IMR-90 (cell line): ENCODE data around the gene AGK. TPM values are rescaled to one million over a fixed set of nuclear protein-coding genes. Genes with fewer than 3 reads are reported as not detected.

ENCODE experiments used
- ATAC-seq: fragments of 200-7000 bp; cut with Tn5 transposase; 2 replicates; pipeline ENCODE4 v1.9.1; 2020; ENCODE audit warnings: low read depth, mild to moderate bottlenecking, moderate library complexity
- BruUV-seq: library from RNA; stranded (reverse); fragments of 400-500 nt; replicated peaks from 2 replicates; lab custom pipeline; 2021; lab: Mats Ljungman, UMichigan
- CTCF ChIA-PET: fragments of 300-600 bp; formaldehyde crosslinking; extraction: SDS; loops from one replicate; lab custom pipeline; 2021; ENCODE audit warnings: antibody characterized with exemption; lab: Yijun Ruan, JAX
- POLR2A ChIA-PET: fragments of 300-600 bp; sonication (Branson Sonifier 250); formaldehyde crosslinking; loops from one replicate; lab custom pipeline; 2022; ENCODE audit warnings: antibody characterized with exemption; ENCODE audit not compliant: unreplicated experiment; lab: Charles Lee
- DNase-seq: peaks from one replicate; pipeline ENCODE4 v3.0.0; 2013
- H2AFZ ChIP-seq: replicated peaks from 2 replicates; pipeline ENCODE3; 2013; ENCODE audit warnings: low read length, mild to moderate bottlenecking; ENCODE audit not compliant: poor library complexity
- H2AK5ac ChIP-seq: 2 replicates; pipeline ENCODE4 v1.6.1; 2013; ENCODE audit warnings: low read depth, low read length, inconsistent platforms
- H2AK9ac ChIP-seq: replicated peaks from 2 replicates; pipeline ENCODE3; 2013; ENCODE audit warnings: mild to moderate bottlenecking, low read depth, low read length, moderate library complexity; ENCODE audit not compliant: poor library complexity
- H2BK120ac ChIP-seq: 2 replicates; pipeline ENCODE4 v1.6.1; 2013; ENCODE audit warnings: low read depth, low read length, inconsistent platforms
- H2BK15ac ChIP-seq: 3 replicates; pipeline ENCODE4 v1.6.1; 2013; ENCODE audit warnings: low read depth, low read length, inconsistent platforms
- H2BK20ac ChIP-seq: 2 replicates; pipeline ENCODE4 v1.6.1; 2013; ENCODE audit warnings: low read depth, mild to moderate bottlenecking, inconsistent platforms, low read length, moderate library complexity
- H2BK5ac ChIP-seq: 2 replicates; pipeline ENCODE4 v1.6.1; 2013; ENCODE audit warnings: mild to moderate bottlenecking, low read depth, low read length, inconsistent platforms; ENCODE audit not compliant: poor library complexity, severe bottlenecking
- H3K14ac ChIP-seq: replicated peaks from 2 replicates; pipeline ENCODE4 v1.6.1; 2013; ENCODE audit warnings: low read depth, low read length, inconsistent platforms
- H3K18ac ChIP-seq: 2 replicates; pipeline ENCODE4 v1.6.1; 2013; ENCODE audit warnings: low read depth, low read length, control low read depth
- H3K23ac ChIP-seq: 2 replicates; pipeline ENCODE4 v1.6.1; 2013; ENCODE audit warnings: low read depth, low read length, inconsistent platforms
- H3K27ac ChIP-seq: 2 replicates; pipeline ENCODE4 v1.5.1; 2013; ENCODE audit warnings: mild to moderate bottlenecking, control low read depth, low read length; ENCODE audit not compliant: insufficient read depth
- H3K27me3 ChIP-seq: 2 replicates; pipeline ENCODE4 v1.6.1; 2013; ENCODE audit warnings: low read length; ENCODE audit not compliant: control insufficient read depth, insufficient read depth
- H3K36me3 ChIP-seq: 2 replicates; pipeline ENCODE4 v1.6.1; 2013; ENCODE audit warnings: low read length, mixed read lengths; ENCODE audit not compliant: control insufficient read depth, insufficient read depth
- H3K4ac ChIP-seq: 2 replicates; pipeline ENCODE4 v1.6.1; 2013; ENCODE audit warnings: low read depth, low read length, inconsistent platforms
- H3K4me1 ChIP-seq: 2 replicates; pipeline ENCODE4 v1.6.1; 2013; ENCODE audit warnings: low read length, mixed read lengths; ENCODE audit not compliant: control insufficient read depth, insufficient read depth
- H3K4me2 ChIP-seq: 2 replicates; pipeline ENCODE4 v1.6.1; 2013; ENCODE audit warnings: low read depth, mild to moderate bottlenecking, control low read depth, low read length, moderate library complexity
- H3K4me3 ChIP-seq: 2 replicates; pipeline ENCODE4 v1.5.1; 2013; ENCODE audit warnings: low read depth, mild to moderate bottlenecking, control low read depth, low read length, moderate library complexity; ENCODE audit not compliant: insufficient read depth
- H3K56ac ChIP-seq: 2 replicates; pipeline ENCODE4 v1.6.1; 2013; ENCODE audit warnings: low read length, inconsistent platforms; ENCODE audit not compliant: insufficient read depth; ENCODE audit errors: extremely low read depth
- H3K79me1 ChIP-seq, 2 experiments: 2 replicates each; pipeline ENCODE4 v1.6.1; 2013; ENCODE audit warnings: low read length in 2 of 2, inconsistent platforms in 1 of 2, low read depth in 1 of 2
- H3K9ac ChIP-seq: 2 replicates; pipeline ENCODE4 v1.6.1; 2013; ENCODE audit warnings: low read depth, low read length, control low read depth
- H3K9me1 ChIP-seq: 2 replicates; pipeline ENCODE4 v1.6.1; 2013; ENCODE audit warnings: low read length, inconsistent platforms; ENCODE audit not compliant: insufficient read depth
- H3K9me3 ChIP-seq: 2 replicates; pipeline ENCODE4 v1.6.1; 2013; ENCODE audit warnings: low read length; ENCODE audit not compliant: control insufficient read depth, insufficient read depth
- H4K20me1 ChIP-seq: 2 replicates; pipeline ENCODE4 v1.6.1; 2013; ENCODE audit warnings: low read length, inconsistent platforms; ENCODE audit not compliant: insufficient read depth
- H4K5ac ChIP-seq: 2 replicates; pipeline ENCODE4 v1.6.1; 2013; ENCODE audit warnings: mild to moderate bottlenecking, low read depth, low read length, control low read depth
- H4K8ac ChIP-seq, 2 experiments: 2 replicates each; pipeline ENCODE4 v1.6.1; 2013; ENCODE audit warnings: low read depth in 2 of 2, low read length in 2 of 2, control low read depth in 1 of 2, inconsistent platforms in 1 of 2
- H4K91ac ChIP-seq: 2 replicates; pipeline ENCODE4 v1.6.1; 2013; ENCODE audit warnings: low read depth, low read length, inconsistent platforms; ENCODE audit not compliant: insufficient read depth
- BHLHE40 ChIP-seq: fragments of 150-350 bp; IDR thresholded peaks from 2 replicates; pipeline ENCODE4 v1.6.1; 2016; ENCODE audit warnings: mild to moderate bottlenecking, low read depth, low read length
- CEBPB ChIP-seq: IDR thresholded peaks from 2 replicates; pipeline ENCODE4 v1.6.1; 2012; ENCODE audit warnings: low read depth, low read length, improper control_type of control experiment
- CTCF ChIP-seq: conservative IDR thresholded peaks from 2 replicates; pipeline ENCODE4 v1.5.1; 2012; ENCODE audit warnings: mild to moderate bottlenecking, low read depth, low read length, improper control_type of control experiment
- ELK1 ChIP-seq: fragments of 150-350 bp; IDR thresholded peaks from 2 replicates; pipeline ENCODE4 v1.6.1; 2016; ENCODE audit warnings: low read depth, mild to moderate bottlenecking, low read length, moderate library complexity, borderline replicate concordance
- FOS ChIP-seq: fragments of 150-350 bp; IDR thresholded peaks from 2 replicates; pipeline ENCODE4 v1.6.1; 2016; ENCODE audit warnings: low read depth, low read length
- MAZ ChIP-seq: IDR thresholded peaks from 2 replicates; pipeline ENCODE4 v1.6.1; 2012; ENCODE audit warnings: low read depth, mild to moderate bottlenecking, low read length, improper control_type of control experiment, moderate library complexity, borderline replicate concordance
- MXI1 ChIP-seq: IDR thresholded peaks from 2 replicates; pipeline ENCODE4 v1.6.1; 2012; ENCODE audit warnings: low read depth, mild to moderate bottlenecking, low read length, moderate library complexity, borderline replicate concordance
- NFE2L2 ChIP-seq: fragments of 150-350 bp; IDR thresholded peaks from 2 replicates; pipeline ENCODE4 v1.6.1; 2016; ENCODE audit warnings: low read depth, mild to moderate bottlenecking, low read length
- POLR2A ChIP-seq: IDR thresholded peaks from 2 replicates; pipeline ENCODE4 v1.6.1; 2012; ENCODE audit warnings: mild to moderate bottlenecking, low read depth, low read length
- RAD21 ChIP-seq: IDR thresholded peaks from 2 replicates; pipeline ENCODE4 v1.6.1; 2012; ENCODE audit warnings: low read length, improper control_type of control experiment
- RCOR1 ChIP-seq: IDR thresholded peaks from 2 replicates; pipeline ENCODE4 v1.6.1; 2012; ENCODE audit warnings: mild to moderate bottlenecking, low read length, improper control_type of control experiment; ENCODE audit not compliant: insufficient replicate concordance
- RFX5 ChIP-seq: IDR thresholded peaks from 2 replicates; pipeline ENCODE4 v1.8.0; 2012; ENCODE audit warnings: low read depth, mild to moderate bottlenecking, low read length, moderate library complexity
- SMC3 ChIP-seq: fragments of 150-350 bp; IDR thresholded peaks from 2 replicates; pipeline ENCODE4 v1.6.1; 2016; ENCODE audit warnings: low read depth, mild to moderate bottlenecking, antibody characterized with exemption, low read length, moderate library complexity
- USF2 ChIP-seq: fragments of 150-350 bp; IDR thresholded peaks from 2 replicates; pipeline ENCODE4 v1.6.1; 2017; ENCODE audit warnings: mild to moderate bottlenecking, antibody characterized with exemption, low read length, low read depth
- WGBS, 2 experiments: methylation state at CpG; one replicate each; pipeline versions ENCODE4 v1.1.5 to v1.1.7; 2013; ENCODE audit warnings: missing lambda C conversion rate in 2 of 2; ENCODE audit not compliant: insufficient read length in 1 of 2; ENCODE audit errors: extremely low coverage in 2 of 2; 5-methylcytosine and 5-hydroxymethylcytosine counted together
- dilution Hi-C: fragments of 300-500 bp; cut with HindIII; formaldehyde crosslinking; loops from one replicate; pipeline ENCODE4 v1.14.3; 2018; ENCODE audit warnings: low sequenced_read_pairs; ENCODE audit not compliant: unreplicated experiment
- in situ Hi-C: fragments of 300-500 bp; cut with MboI; formaldehyde crosslinking; loops from 3 replicates; pipeline ENCODE4 v1.14.3; 2019; ENCODE audit warnings: low sequenced_read_pairs, inconsistent platforms, mixed read lengths
- intact Hi-C: fragments of 100-400 bp; cut with micrococcal nuclease; formaldehyde crosslinking; loops from 2 replicates; pipeline ENCODE4 v1.10.0; 2022
- polyA plus RNA-seq, 3 experiments: library from polyadenylated mRNA; depleted of rRNA; stranded (reverse); fragments of >200 nt; gene quantifications; 2 replicates each; pipeline ENCODE4 v1.2.3, GENCODE V29; 2012; ENCODE audit warnings: low replicate concordance in 1 of 3
- total RNA-seq: library from RNA; depleted of rRNA; stranded (reverse); fragments of >200 nt; gene quantifications from 2 replicates; pipeline ENCODE4 v1.2.3, GENCODE V29; 2012

The AGK gene
- total and polyA plus RNA-seq, 2 of the 4 experiments (the other 2 are of a cell fraction) = 35.5 to 37.3 TPM

GRCh38 chr7:141654551-141654950 lies 103.3 kb downstream of the AGK start:
- in situ Hi-C loops (loop anchor here (10.0 kb wide), 1 partner anchor 840 kb away; no protein-coding TSS in a partner anchor), dilution Hi-C loops (no loop called here), intact Hi-C loops (loop anchor here (5.0 to 10.0 kb wide), 3 partner anchors 83 to 982 kb away; partner anchors contain the start of genes ADCK2, SSBP1 and TMEM178B)
- no peak overlapping the region for H4K8ac ChIP-seq
- TF ChIP-seq RCOR1 = no peak
- peak; percentile 78 for TF ChIP-seq CTCF
- TF ChIP-seq RAD21 = peak; percentile 70
- no peak for TF ChIP-seq NFE2L2
- TF ChIP-seq BHLHE40 = no peak
- no peak for TF ChIP-seq MXI1
- TF ChIP-seq POLR2A = no peak
- peak; percentile 42 for TF ChIP-seq SMC3
- no peak for TF ChIP-seq RFX5
- TF ChIP-seq USF2 = no peak
- no peak for TF ChIP-seq FOS
- TF ChIP-seq ELK1 = no peak
- no peak for TF ChIP-seq CEBPB
- no peak for TF ChIP-seq MAZ
- H3K4me1 ChIP-seq = no peaks in the 10 kb centered on the region
- H3K18ac ChIP-seq = no peak overlapping the region
- H2BK15ac ChIP-seq = no peak overlapping the region
- peaks cover 14% of the 10 kb centered on the region for H3K36me3 ChIP-seq
- no peak overlapping the region for H2BK5ac ChIP-seq
- ATAC-seq (peak; percentile 81), DNase-seq (peak; percentile 69)
- WGBS, 2 experiments = no CpG with 5 or more reads among the region's 3 CpGs
- H2BK20ac ChIP-seq = no peak overlapping the region
- H3K4me3 ChIP-seq = no peak overlapping the region
- H2AK9ac ChIP-seq = no peak overlapping the region
- H2AFZ ChIP-seq = no peak overlapping the region
- H3K9ac ChIP-seq = no peak overlapping the region
- no peaks in the 10 kb centered on the region for H3K27me3 ChIP-seq
- H4K20me1 ChIP-seq = no peaks in the 10 kb centered on the region
- ChIA-PET POLR2A (no interaction called here), CTCF (interaction anchor here (0.6 to 1.9 kb wide), 10 partner anchors 10 to 743 kb away, joined by 3 to 8 read pairs (median 4); partner anchors contain the start of gene SSBP1)
- no peak overlapping the region for H3K4me2 ChIP-seq
- no peak overlapping the region for H4K91ac ChIP-seq
- no peak overlapping the region for H3K4ac ChIP-seq
- no peak overlapping the region for H4K5ac ChIP-seq
- no peak overlapping the region for H3K56ac ChIP-seq
- no peak overlapping the region for H2AK5ac ChIP-seq
- no peaks in the 10 kb centered on the region for H3K9me3 ChIP-seq
- BruUV-seq = no TSS peak
- no peak overlapping the region for H3K23ac ChIP-seq
- no peak overlapping the region for H3K14ac ChIP-seq
- H2BK120ac ChIP-seq = no peak overlapping the region
- no peaks in the 10 kb centered on the region; the same call in 1 of the 2 replicates for H3K9me1 ChIP-seq
- no peak overlapping the region for H3K27ac ChIP-seq
- no peaks in the 10 kb centered on the region for H3K79me1 ChIP-seq
